T-helper 1 cell treated with Interleukin-12 subunit alpha and Interleukin-12 subunit beta and Interleukin-4 antibody, amounts not matched to agents 30 μg/mL and 1 μg/mL, for 36 hours (primary cell): Measurements from ENCODE around the gene VPS13C.

Source experiments
- H3K27ac Mint-ChIP-seq: one replicate; pipeline ENCODE4 v1.8.0; 2021; ENCODE audit warnings: mild to moderate bottlenecking, mixed read lengths
- H3K27me3 Mint-ChIP-seq: one replicate; pipeline ENCODE4 v1.8.0; 2021; ENCODE audit warnings: low read depth, mixed read lengths
- H3K36me3 Mint-ChIP-seq: one replicate; pipeline ENCODE4 v1.8.0; 2021; ENCODE audit warnings: low read depth, mixed read lengths
- H3K4me1 Mint-ChIP-seq: one replicate; pipeline ENCODE4 v1.8.0; 2021; ENCODE audit warnings: low read depth, mixed read lengths
- H3K4me3 Mint-ChIP-seq: one replicate; pipeline ENCODE4 v1.8.0; 2021; ENCODE audit warnings: mild to moderate bottlenecking, moderate library complexity, mixed read lengths
- H3K9me3 Mint-ChIP-seq: one replicate; pipeline ENCODE4 v1.8.0; 2021; ENCODE audit warnings: mixed read lengths

The VPS13C gene

DNA sequence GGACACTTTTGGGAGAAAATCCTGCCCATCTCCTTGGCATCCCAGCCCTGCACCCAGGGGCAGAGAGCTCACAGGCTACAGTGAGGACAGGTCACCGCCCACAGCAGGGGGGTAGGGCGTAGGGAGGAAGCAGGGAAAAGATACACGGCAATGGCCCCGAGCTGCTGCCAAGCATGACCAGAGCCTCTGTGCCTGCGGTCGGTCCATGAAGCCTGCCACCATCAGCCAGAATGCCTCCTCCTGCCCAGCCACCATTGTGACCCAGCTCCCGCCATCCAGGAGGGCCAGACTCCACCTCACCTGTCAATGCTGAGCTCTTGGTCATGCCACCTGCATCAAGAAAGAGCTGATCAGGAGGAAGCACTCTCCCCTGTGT lies 230.7 kb downstream of the VPS13C start:
- no peak overlapping the region for H3K4me3 Mint-ChIP-seq
- H3K9me3 Mint-ChIP-seq, result no peaks in the 10 kb centered on the region
- H3K36me3 Mint-ChIP-seq, result no peaks in the 10 kb centered on the region
- no peak overlapping the region for H3K27ac Mint-ChIP-seq
- H3K27me3 Mint-ChIP-seq, result peaks cover 19% of the 10 kb centered on the region
- peaks cover 2% of the 10 kb centered on the region for H3K4me1 Mint-ChIP-seq

DNA sequence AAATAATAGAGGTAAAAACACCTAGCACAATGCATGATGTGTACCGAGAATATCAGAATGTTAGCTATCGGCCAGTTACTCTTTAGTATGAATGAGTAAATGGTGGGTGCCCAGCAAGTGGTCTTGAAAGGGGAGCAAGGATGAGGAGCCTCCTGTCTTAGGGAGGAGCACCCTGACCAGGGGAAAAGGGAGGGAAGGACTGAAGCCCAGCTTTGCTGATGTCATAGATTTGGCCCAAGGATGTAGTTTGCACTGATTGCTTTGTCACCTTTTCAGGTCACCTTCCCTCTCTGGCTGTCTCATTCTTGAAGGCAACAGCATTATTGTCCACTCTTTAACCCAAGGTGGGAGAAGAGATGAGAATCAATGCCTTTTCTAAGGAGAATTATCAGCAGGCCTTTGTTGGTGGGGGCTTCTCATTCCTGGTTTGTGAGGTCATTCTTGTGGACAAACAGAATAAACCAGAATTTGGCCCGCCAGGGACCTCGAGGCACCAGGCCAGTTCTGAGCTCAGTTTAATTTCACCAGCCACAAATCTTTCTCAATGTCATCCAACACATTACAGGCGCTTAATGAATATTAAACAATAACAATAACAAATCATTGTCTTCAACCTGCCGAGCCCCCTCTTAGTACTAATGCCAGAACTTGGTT lies 231.3 kb downstream of the VPS13C start:
- Mint-ChIP-seq H3K4me3 (no peak overlapping the region), H3K27me3 (peaks cover 19% of the 10 kb centered on the region), H3K9me3 (no peaks in the 10 kb centered on the region), H3K27ac (no peak overlapping the region), H3K4me1 (peaks cover under 1% of the 10 kb centered on the region), H3K36me3 (no peaks in the 10 kb centered on the region)

- Mint-ChIP-seq H3K27me3 (peaks cover 17% of the 10 kb centered on the region), H3K36me3 (no peaks in the 10 kb centered on the region), H3K4me1 (no peaks in the 10 kb centered on the region), H3K4me3 (no peak overlapping the region), H3K27ac (no peak overlapping the region), H3K9me3 (no peaks in the 10 kb centered on the region)
Observed at GRCh38 chr15:61828008-61828407, 232.2 kb downstream of the VPS13C start.

- Mint-ChIP-seq H3K27me3 (peaks cover 20% of the 10 kb centered on the region), H3K4me3 (no peak overlapping the region), H3K27ac (no peak overlapping the region), H3K4me1 (no peaks in the 10 kb centered on the region), H3K36me3 (no peaks in the 10 kb centered on the region), H3K9me3 (no peaks in the 10 kb centered on the region)
Observed at GRCh38 chr15:61827131-61827530, 233.1 kb downstream of the VPS13C start.

DNA sequence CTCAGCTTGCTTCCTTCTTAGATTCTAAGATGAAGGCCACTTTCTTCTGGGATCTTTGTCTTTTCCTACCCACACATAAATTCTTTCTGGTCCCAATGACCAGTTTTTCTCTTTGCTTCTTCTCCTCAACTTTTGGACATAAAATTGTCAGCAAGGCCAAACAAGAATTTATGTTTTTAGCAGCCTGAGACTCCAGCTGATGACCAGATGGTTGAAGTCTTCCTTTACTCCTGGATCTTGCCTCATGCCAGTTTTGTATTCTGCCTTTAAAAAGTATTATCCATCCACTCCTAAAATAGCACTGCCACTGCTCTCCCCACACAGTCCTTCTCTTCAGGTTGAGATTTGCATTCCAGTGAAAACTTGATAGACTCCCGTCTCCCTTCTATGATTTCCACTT lies 236.0 kb downstream of the VPS13C start:
- Mint-ChIP-seq H3K4me3 (no peak overlapping the region), H3K36me3 (no peaks in the 10 kb centered on the region), H3K27me3 (peaks cover 20% of the 10 kb centered on the region), H3K27ac (no peak overlapping the region), H3K4me1 (no peaks in the 10 kb centered on the region), H3K9me3 (no peaks in the 10 kb centered on the region)

GRCh38 chr15:61822511-61822910 lies 237.7 kb downstream of the VPS13C start:
- H3K4me1 Mint-ChIP-seq, result no peaks in the 10 kb centered on the region
- H3K9me3 Mint-ChIP-seq, result no peaks in the 10 kb centered on the region
- H3K36me3 Mint-ChIP-seq, result no peaks in the 10 kb centered on the region
- H3K4me3 Mint-ChIP-seq, result no peak overlapping the region
- H3K27ac Mint-ChIP-seq, result no peak overlapping the region
- H3K27me3 Mint-ChIP-seq, result peaks cover 20% of the 10 kb centered on the region

GRCh38 chr15:61820951-61821350 lies 239.3 kb downstream of the VPS13C start:
- H3K4me1 Mint-ChIP-seq, result no peaks in the 10 kb centered on the region
- no peak overlapping the region for H3K27ac Mint-ChIP-seq
- H3K9me3 Mint-ChIP-seq, result no peaks in the 10 kb centered on the region
- no peaks in the 10 kb centered on the region for H3K36me3 Mint-ChIP-seq
- no peak overlapping the region for H3K4me3 Mint-ChIP-seq
- H3K27me3 Mint-ChIP-seq, result peaks cover 15% of the 10 kb centered on the region

GRCh38 chr15:61820212-61820611 lies 240.0 kb downstream of the VPS13C start:
- Mint-ChIP-seq H3K9me3 (no peaks in the 10 kb centered on the region), H3K27me3 (peaks cover 9% of the 10 kb centered on the region), H3K27ac (no peak overlapping the region), H3K4me3 (no peak overlapping the region), H3K36me3 (no peaks in the 10 kb centered on the region), H3K4me1 (no peaks in the 10 kb centered on the region)

DNA sequence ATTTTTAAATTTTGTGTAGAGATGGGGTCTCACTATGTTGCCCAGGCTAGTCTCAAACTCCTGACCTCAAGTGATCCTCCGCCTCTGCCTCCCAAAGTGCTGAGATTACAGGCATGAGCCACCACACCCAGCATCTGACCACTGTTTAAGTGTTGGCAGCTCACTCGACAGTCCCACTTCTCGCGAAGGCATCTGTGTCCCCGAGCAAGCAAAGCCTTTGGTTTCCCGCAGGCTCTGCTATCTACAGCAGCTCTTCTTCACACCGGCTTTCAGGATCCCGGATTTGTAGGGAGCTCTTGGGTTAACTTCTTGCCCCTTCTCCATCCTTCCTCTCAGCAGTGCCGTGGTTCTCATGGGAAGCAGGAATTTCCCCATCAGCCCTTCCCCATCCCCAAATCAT lies 240.9 kb downstream of the VPS13C start:
- Mint-ChIP-seq H3K4me3 (no peak overlapping the region), H3K9me3 (no peaks in the 10 kb centered on the region), H3K27ac (no peak overlapping the region), H3K27me3 (peaks cover 7% of the 10 kb centered on the region), H3K4me1 (no peaks in the 10 kb centered on the region), H3K36me3 (no peaks in the 10 kb centered on the region)

GRCh38 chr15:61818801-61819200 lies 241.4 kb downstream of the VPS13C start:
- H3K4me1 Mint-ChIP-seq, result no peaks in the 10 kb centered on the region
- no peaks in the 10 kb centered on the region for H3K9me3 Mint-ChIP-seq
- peaks cover 9% of the 10 kb centered on the region for H3K27me3 Mint-ChIP-seq
- no peak overlapping the region for H3K27ac Mint-ChIP-seq
- H3K36me3 Mint-ChIP-seq, result no peaks in the 10 kb centered on the region
- H3K4me3 Mint-ChIP-seq, result no peak overlapping the region

DNA sequence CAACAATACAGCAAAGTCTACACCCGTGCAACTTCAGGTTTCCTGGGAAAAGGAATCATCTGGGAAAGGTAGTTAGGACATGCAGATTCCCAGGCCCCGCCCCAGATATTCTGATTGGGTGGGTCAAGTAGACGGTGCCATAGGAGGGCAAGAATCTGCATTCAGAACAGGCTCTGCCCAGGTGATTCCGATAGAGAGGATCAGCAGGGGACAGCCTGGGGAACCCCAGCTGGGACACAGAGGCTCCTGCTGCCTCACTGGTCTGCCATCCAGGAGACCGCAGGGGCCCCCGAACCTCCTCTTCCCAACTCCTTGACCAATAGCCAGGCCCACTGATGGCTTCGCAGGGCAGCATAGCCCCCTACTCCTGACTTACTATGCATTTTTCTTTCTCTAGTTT lies 243.4 kb downstream of the VPS13C start:
- no peaks in the 10 kb centered on the region for H3K36me3 Mint-ChIP-seq
- no peak overlapping the region for H3K4me3 Mint-ChIP-seq
- no peak overlapping the region for H3K27ac Mint-ChIP-seq
- no peaks in the 10 kb centered on the region for H3K4me1 Mint-ChIP-seq
- peaks cover 6% of the 10 kb centered on the region for H3K27me3 Mint-ChIP-seq
- no peaks in the 10 kb centered on the region for H3K9me3 Mint-ChIP-seq

DNA sequence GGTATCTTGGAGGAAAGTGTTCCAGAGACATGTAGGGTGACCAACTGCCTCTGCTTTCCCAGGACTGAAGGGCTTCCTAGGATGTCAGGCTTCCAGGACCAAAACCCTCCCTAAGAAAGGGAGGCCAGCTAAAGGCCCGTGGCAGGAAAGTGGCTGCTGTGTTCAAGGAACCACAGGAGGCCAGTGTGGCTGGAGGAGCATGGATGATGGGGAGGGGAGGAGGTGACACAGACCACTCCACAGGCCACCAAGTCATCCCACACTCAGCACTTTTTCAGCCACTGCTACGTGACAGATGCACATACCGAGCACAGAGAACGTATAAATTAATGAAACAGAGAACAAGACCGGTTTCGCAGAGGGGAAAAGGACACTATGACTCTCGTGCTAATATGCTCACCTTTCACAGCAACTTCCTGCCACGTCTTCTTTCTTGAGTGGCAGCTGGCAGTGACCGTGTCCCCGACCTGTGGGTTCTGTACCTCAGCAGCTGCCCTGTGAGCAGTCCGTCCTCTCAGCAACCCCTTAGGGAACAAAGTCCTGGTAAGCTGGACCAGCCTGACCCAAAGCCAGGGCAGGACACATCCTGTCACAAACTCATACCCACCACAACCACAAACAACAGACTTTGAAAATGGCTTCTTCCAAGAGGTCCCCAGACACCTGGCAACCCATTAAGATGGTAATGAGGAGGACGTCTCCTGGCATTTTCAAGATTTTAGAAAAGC lies 244.7 kb downstream of the VPS13C start:
- H3K27me3 Mint-ChIP-seq, result peaks cover 6% of the 10 kb centered on the region
- no peak overlapping the region for H3K4me3 Mint-ChIP-seq
- H3K36me3 Mint-ChIP-seq, result no peaks in the 10 kb centered on the region
- no peaks in the 10 kb centered on the region for H3K9me3 Mint-ChIP-seq
- H3K4me1 Mint-ChIP-seq, result no peaks in the 10 kb centered on the region
- H3K27ac Mint-ChIP-seq, result no peak overlapping the region

DNA sequence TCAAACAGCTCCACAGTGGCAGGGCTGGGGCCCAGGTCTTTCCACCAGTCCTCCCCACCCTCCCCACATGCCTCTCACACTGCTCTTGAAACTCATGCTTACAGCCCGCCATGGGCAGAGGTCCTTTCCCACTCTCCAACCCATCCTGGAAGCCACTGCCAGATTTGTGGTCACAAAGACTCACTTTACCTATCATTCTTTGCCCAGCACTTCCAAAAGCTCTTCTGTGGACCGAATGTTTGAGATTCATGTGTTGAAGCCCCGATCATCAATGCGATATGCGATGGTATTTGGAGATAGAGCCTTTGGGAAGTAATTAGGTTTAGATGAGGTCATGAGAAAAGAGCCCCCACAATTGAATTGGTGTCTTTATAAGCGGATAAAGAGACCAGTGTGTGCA lies 247.8 kb downstream of the VPS13C start:
- Mint-ChIP-seq H3K27me3 (peaks cover 6% of the 10 kb centered on the region), H3K4me3 (no peak overlapping the region), H3K9me3 (no peaks in the 10 kb centered on the region), H3K36me3 (no peaks in the 10 kb centered on the region), H3K27ac (no peak overlapping the region), H3K4me1 (no peaks in the 10 kb centered on the region)

DNA sequence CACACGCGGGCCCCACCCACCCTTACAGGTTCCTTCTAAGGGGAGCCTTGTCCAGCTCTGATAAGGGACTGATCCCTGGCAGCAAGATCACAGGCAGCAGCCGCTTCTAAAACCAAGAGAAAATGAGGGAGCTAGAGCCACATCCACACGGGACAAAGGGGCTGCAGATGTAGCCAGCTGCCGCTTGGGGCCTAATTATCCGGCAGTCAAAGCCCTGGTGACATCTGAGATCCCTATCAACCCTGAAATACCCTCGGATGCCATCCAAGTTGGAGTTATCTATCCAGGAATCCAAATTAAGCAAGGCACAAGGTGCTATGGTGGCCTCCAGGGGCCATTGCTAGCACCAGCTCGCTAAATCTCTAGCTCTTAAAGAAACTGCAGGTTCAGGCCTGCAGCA lies 248.3 kb downstream of the VPS13C start:
- Mint-ChIP-seq H3K27me3 (peaks cover 10% of the 10 kb centered on the region), H3K27ac (no peak overlapping the region), H3K4me3 (no peak overlapping the region), H3K4me1 (no peaks in the 10 kb centered on the region), H3K9me3 (no peaks in the 10 kb centered on the region), H3K36me3 (no peaks in the 10 kb centered on the region)

- Mint-ChIP-seq H3K27me3 (peaks cover 12% of the 10 kb centered on the region), H3K9me3 (no peaks in the 10 kb centered on the region), H3K4me3 (no peak overlapping the region), H3K36me3 (no peaks in the 10 kb centered on the region), H3K27ac (no peak overlapping the region), H3K4me1 (no peaks in the 10 kb centered on the region)
Observed at GRCh38 chr15:61809216-61809615, 251.0 kb downstream of the VPS13C start.
